ENCODE results near the gene NDFIP1. TPM values are rescaled to one million over a fixed set of nuclear protein-coding genes. Genes with fewer than 3 reads are reported as not detected.

NDFIP1 gene
- total RNA-seq, 2 experiments from 2014 or later = 18.7 to 33.1 TPM

DNA sequence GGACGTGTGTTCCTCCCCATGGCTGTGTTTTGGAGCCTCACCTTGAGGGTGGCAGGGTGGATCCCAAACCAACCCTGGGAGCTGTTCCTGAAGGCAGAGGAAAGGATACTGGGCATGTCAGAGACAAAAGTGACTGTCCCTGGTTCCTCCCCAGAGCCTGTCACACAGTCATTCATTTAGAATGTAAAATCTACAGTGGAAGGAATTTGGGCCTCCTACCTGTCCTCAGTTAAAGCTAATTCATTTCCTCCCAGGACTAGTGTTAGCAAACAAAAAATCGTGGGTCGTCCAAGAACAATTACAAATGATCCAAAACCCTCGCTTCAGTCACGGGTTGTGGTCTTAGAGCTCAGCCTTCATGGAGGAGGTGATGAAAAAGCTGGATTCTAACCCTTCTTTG is 83.2 kb downstream of the NDFIP1 start:
- Histone ChIP-seq H3K4me1 (ENCODE audit: insufficient read depth, low read length, poor library complexity, severe bottlenecking) (no peaks in the 10 kb centered on the region), H3K4me2 (ENCODE audit: low read length) (no peak overlapping the region), H3K9me3 (ENCODE audit: low read length) (no peaks in the 10 kb centered on the region), H3K36me3 (ENCODE audit: insufficient read depth, low read length) (no peaks in the 10 kb centered on the region), H3K9me2 (ENCODE audit: insufficient read depth, low read length) (no peaks in the 10 kb centered on the region), H4K20me1 (ENCODE audit: insufficient read depth, low read length) (no peaks in the 10 kb centered on the region), H3K79me2 (ENCODE audit: insufficient read depth, low read depth, low read length) (no peaks in the 10 kb centered on the region), H3K27ac (ENCODE audit: low read depth, low read length, poor library complexity, severe bottlenecking) (no peak overlapping the region), H2AFZ (ENCODE audit: low read length) (no peak overlapping the region), H3K4me3 (ENCODE audit: low read depth, low read length, poor library complexity, severe bottlenecking) (no peak overlapping the region)
- intact Hi-C loops (cut with micrococcal nuclease; ENCODE audit: unreplicated experiment) = no loop called here
- TF ChIP-seq, protein P1, sequence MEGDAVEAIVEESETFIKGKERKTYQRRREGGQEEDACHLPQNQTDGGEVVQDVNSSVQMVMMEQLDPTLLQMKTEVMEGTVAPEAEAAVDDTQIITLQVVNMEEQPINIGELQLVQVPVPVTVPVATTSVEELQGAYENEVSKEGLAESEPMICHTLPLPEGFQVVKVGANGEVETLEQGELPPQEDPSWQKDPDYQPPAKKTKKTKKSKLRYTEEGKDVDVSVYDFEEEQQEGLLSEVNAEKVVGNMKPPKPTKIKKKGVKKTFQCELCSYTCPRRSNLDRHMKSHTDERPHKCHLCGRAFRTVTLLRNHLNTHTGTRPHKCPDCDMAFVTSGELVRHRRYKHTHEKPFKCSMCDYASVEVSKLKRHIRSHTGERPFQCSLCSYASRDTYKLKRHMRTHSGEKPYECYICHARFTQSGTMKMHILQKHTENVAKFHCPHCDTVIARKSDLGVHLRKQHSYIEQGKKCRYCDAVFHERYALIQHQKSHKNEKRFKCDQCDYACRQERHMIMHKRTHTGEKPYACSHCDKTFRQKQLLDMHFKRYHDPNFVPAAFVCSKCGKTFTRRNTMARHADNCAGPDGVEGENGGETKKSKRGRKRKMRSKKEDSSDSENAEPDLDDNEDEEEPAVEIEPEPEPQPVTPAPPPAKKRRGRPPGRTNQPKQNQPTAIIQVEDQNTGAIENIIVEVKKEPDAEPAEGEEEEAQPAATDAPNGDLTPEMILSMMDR (conservative IDR thresholded peaks at IDR 0.05; ENCODE audit: low read length) = no peak
- TF ChIP-seq EZH2phosphoT487 (IDR thresholded peaks at IDR 0.05; ENCODE audit: borderline replicate concordance, low read depth, low read length) = no peak
- ChIA-PET POLR2A (no interaction called here), CTCF (ENCODE audit: unreplicated experiment) (no interaction called here)
- BruUV-seq (replicated peaks) = no TSS peak
- DNase-seq (ENCODE audit: low spot score) = no peak

- DNase-seq (ENCODE audit: low spot score) = no peak
- ChIA-PET CTCF (ENCODE audit: unreplicated experiment) (no interaction called here), POLR2A (no interaction called here)
- Histone ChIP-seq H3K79me2 (ENCODE audit: insufficient read depth, low read depth, low read length) (no peaks in the 10 kb centered on the region), H3K4me3 (ENCODE audit: low read depth, low read length, poor library complexity, severe bottlenecking) (no peak overlapping the region), H3K9me3 (ENCODE audit: low read length) (no peaks in the 10 kb centered on the region), H3K9me2 (ENCODE audit: insufficient read depth, low read length) (no peaks in the 10 kb centered on the region), H2AFZ (ENCODE audit: low read length) (no peak overlapping the region), H4K20me1 (ENCODE audit: insufficient read depth, low read length) (no peaks in the 10 kb centered on the region), H3K4me1 (ENCODE audit: insufficient read depth, low read length, poor library complexity, severe bottlenecking) (no peaks in the 10 kb centered on the region), H3K27ac (ENCODE audit: low read depth, low read length, poor library complexity, severe bottlenecking) (no peak overlapping the region), H3K4me2 (ENCODE audit: low read length) (no peak overlapping the region), H3K36me3 (ENCODE audit: insufficient read depth, low read length) (no peaks in the 10 kb centered on the region)
- intact Hi-C loops (cut with micrococcal nuclease; ENCODE audit: unreplicated experiment) = no loop called here
- no TSS peak for BruUV-seq (replicated peaks)
- TF ChIP-seq, protein P1 (conservative IDR thresholded peaks at IDR 0.05; ENCODE audit: low read length) = no peak
- no peak for TF ChIP-seq EZH2phosphoT487 (IDR thresholded peaks at IDR 0.05; ENCODE audit: borderline replicate concordance, low read depth, low read length)
These were observed 83.9 kb downstream of the NDFIP1 start for GRCh38 chr5:142192286-142193113.

DNA sequence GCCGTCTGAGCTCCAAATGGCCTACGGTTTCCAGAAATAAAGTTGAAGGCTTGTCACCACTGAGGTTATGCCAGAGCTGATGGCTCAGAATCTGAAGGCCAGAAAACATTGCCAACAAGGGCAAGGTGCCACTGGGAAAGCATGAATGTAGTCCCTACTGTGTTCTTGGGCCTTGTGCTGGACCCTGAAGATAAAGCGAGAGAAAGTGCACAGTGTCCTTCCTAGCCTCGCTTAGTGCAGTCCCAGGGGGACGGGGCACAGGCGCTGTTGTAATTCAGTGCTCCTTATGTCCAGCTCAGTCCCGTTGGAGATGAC is 84.5 kb downstream of the NDFIP1 start:
- no peak overlapping the region for H3K4me2 ChIP-seq (ENCODE audit: low read length)
- no peak overlapping the region for H2AFZ ChIP-seq (ENCODE audit: low read length)
- DNase-seq (ENCODE audit: low spot score) = no peak
- H3K36me3 ChIP-seq (ENCODE audit: insufficient read depth, low read length) = no peaks in the 10 kb centered on the region
- ChIA-PET POLR2A (interaction anchor here (0.5 kb wide), 1 partner anchor 413 kb away, joined by 3 read pairs; no protein-coding TSS in a partner anchor), CTCF (ENCODE audit: unreplicated experiment) (no interaction called here)
- no peak for TF ChIP-seq EZH2phosphoT487 (IDR thresholded peaks at IDR 0.05; ENCODE audit: borderline replicate concordance, low read depth, low read length)
- TF ChIP-seq, protein P1 (conservative IDR thresholded peaks at IDR 0.05; ENCODE audit: low read length) = no peak
- no peak overlapping the region for H3K27ac ChIP-seq (ENCODE audit: low read depth, low read length, poor library complexity, severe bottlenecking)
- no peaks in the 10 kb centered on the region for H3K9me2 ChIP-seq (ENCODE audit: insufficient read depth, low read length)
- H3K79me2 ChIP-seq (ENCODE audit: insufficient read depth, low read depth, low read length) = no peaks in the 10 kb centered on the region
- no TSS peak for BruUV-seq (replicated peaks)
- H3K9me3 ChIP-seq (ENCODE audit: low read length) = no peaks in the 10 kb centered on the region
- no peaks in the 10 kb centered on the region for H4K20me1 ChIP-seq (ENCODE audit: insufficient read depth, low read length)
- H3K4me1 ChIP-seq (ENCODE audit: insufficient read depth, low read length, poor library complexity, severe bottlenecking) = no peaks in the 10 kb centered on the region
- no peak overlapping the region for H3K4me3 ChIP-seq (ENCODE audit: low read depth, low read length, poor library complexity, severe bottlenecking)
- intact Hi-C loops (cut with micrococcal nuclease; ENCODE audit: unreplicated experiment) = no loop called here
